Measurements from ENCODE around the gene ERF. TPM values are rescaled to one million over a fixed set of nuclear protein-coding genes. Genes with fewer than 3 reads are reported as not detected.

The ERF gene
- total RNA-seq, 1 donor from 2014 or later: 28.0 TPM

- peak overlapping the region; percentile 86 for H3K27ac Mint-ChIP-seq (ENCODE audit: unreplicated experiment)
- H3K9me3 Mint-ChIP-seq (ENCODE audit: unreplicated experiment): peaks cover 13% of the 10 kb centered on the region
- DNase-seq: no peak
- H3K27me3 Mint-ChIP-seq (ENCODE audit: unreplicated experiment): peaks cover 14% of the 10 kb centered on the region
- H3K4me1 Mint-ChIP-seq (ENCODE audit: low read depth, unreplicated experiment): peaks cover 12% of the 10 kb centered on the region
- H3K36me3 Mint-ChIP-seq (ENCODE audit: unreplicated experiment): no peaks in the 10 kb centered on the region
- peak overlapping the region; percentile 97 for H3K4me3 Mint-ChIP-seq (ENCODE audit: unreplicated experiment)
- no peak for TF ChIP-seq CTCF (IDR thresholded peaks at IDR 0.05; ENCODE audit: partially characterized antibody, unreplicated experiment)
These were observed 30.6 kb upstream of the ERF start for GRCh38 chr19:42285541-42285941.

GRCh38 chr19:42284591-42285341 is 29.8 kb upstream of the ERF start:
- peaks cover 13% of the 10 kb centered on the region for H3K9me3 Mint-ChIP-seq (ENCODE audit: unreplicated experiment)
- peaks cover 14% of the 10 kb centered on the region for H3K27me3 Mint-ChIP-seq (ENCODE audit: unreplicated experiment)
- peak overlapping the region; percentile 86 for H3K27ac Mint-ChIP-seq (ENCODE audit: unreplicated experiment)
- no peak for DNase-seq
- peak overlapping the region; percentile 97 for H3K4me3 Mint-ChIP-seq (ENCODE audit: unreplicated experiment)
- H3K36me3 Mint-ChIP-seq (ENCODE audit: unreplicated experiment): no peaks in the 10 kb centered on the region
- H3K4me1 Mint-ChIP-seq (ENCODE audit: low read depth, unreplicated experiment): peaks cover 12% of the 10 kb centered on the region
- TF ChIP-seq CTCF (IDR thresholded peaks at IDR 0.05; ENCODE audit: partially characterized antibody, unreplicated experiment): no peak

GRCh38 chr19:42284066-42284501 is 29.2 kb upstream of the ERF start:
- no peak for TF ChIP-seq CTCF (IDR thresholded peaks at IDR 0.05; ENCODE audit: partially characterized antibody, unreplicated experiment)
- H3K27me3 Mint-ChIP-seq (ENCODE audit: unreplicated experiment): peaks cover 20% of the 10 kb centered on the region
- peaks cover 17% of the 10 kb centered on the region for H3K9me3 Mint-ChIP-seq (ENCODE audit: unreplicated experiment)
- no peak overlapping the region for H3K4me3 Mint-ChIP-seq (ENCODE audit: unreplicated experiment)
- no peaks in the 10 kb centered on the region for H3K36me3 Mint-ChIP-seq (ENCODE audit: unreplicated experiment)
- DNase-seq: peak; percentile 71
- no peak overlapping the region for H3K27ac Mint-ChIP-seq (ENCODE audit: unreplicated experiment)
- H3K4me1 Mint-ChIP-seq (ENCODE audit: low read depth, unreplicated experiment): peaks cover 17% of the 10 kb centered on the region

- Mint-ChIP-seq H3K9me3 (ENCODE audit: unreplicated experiment) (peaks cover 19% of the 10 kb centered on the region), H3K27me3 (ENCODE audit: unreplicated experiment) (peaks cover 22% of the 10 kb centered on the region), H3K4me3 (ENCODE audit: unreplicated experiment) (no peak overlapping the region), H3K27ac (ENCODE audit: unreplicated experiment) (no peak overlapping the region), H3K4me1 (ENCODE audit: low read depth, unreplicated experiment) (peaks cover 22% of the 10 kb centered on the region), H3K36me3 (ENCODE audit: unreplicated experiment) (no peaks in the 10 kb centered on the region)
- TF ChIP-seq CTCF (IDR thresholded peaks at IDR 0.05; ENCODE audit: partially characterized antibody, unreplicated experiment): no peak
- peak; percentile 98 for DNase-seq
These were observed 28.5 kb upstream of the ERF start for GRCh38 chr19:42283188-42284065.

All from glutamatergic neuron (in vitro differentiated cells).